Heart left ventricle (tissue), 13 donors: ENCODE results near the gene PTGDR2.

Experiments used
- POLR2A ChIP-seq, 2 donors: fragments of 450-650 bp; IDR thresholded peaks; one replicate each; pipeline ENCODE4 v1.6.1; 2017; ENCODE audit warnings: antibody characterized with exemption in 2 of 2, mild to moderate bottlenecking in 2 of 2, moderate library complexity in 2 of 2
- TF ChIP-seq, protein P1 (sequence below), 12 donors: fragments of 200-600 bp; sonication (generic) in 4 of 12; IDR thresholded peaks; one replicate each; pipeline versions ENCODE4 v1.5.0 to v1.8.0; 2018 to 2022; ENCODE audit warnings: antibody characterized with exemption in 12 of 12, mild to moderate bottlenecking in 5 of 12
- donor health status: ischemic (EF 13 %, LVEDD 7.1; RV severe dilation, severe dysfunction).
- donor health status: DM: no; HTN: yes; CAD: no.
- donor health status: DM: no; HTN: no; CAD: no.
- donor health status: ischemic (EF 25% LVEDD 6.9; RV normal size, moderate dysfunction).
- donor health status: ischemic (EF 25% LVEDD 5.7; RV mildly dilated, moderate dysfunction).
- donor health status: ischemic (EF 35%, LVEDD 5.7; RV mildly dilated, moderate dysfunction).
- donor health status: nonischemic (EF 11% LVEDD 7.7; RV severe dilation, severe dysfunction).
- donor health status: DM: yes; HTN: yes; CAD: no.
- donor health status: PGD.
- donor health status: ischemic (EF 29% LVEDD 5.4; RV normal size, mild dysfunction).
- donor health status: nonischemic (EF 23%, LVEDD 6.1; RV moderate dilation, normal function).

DNA sequence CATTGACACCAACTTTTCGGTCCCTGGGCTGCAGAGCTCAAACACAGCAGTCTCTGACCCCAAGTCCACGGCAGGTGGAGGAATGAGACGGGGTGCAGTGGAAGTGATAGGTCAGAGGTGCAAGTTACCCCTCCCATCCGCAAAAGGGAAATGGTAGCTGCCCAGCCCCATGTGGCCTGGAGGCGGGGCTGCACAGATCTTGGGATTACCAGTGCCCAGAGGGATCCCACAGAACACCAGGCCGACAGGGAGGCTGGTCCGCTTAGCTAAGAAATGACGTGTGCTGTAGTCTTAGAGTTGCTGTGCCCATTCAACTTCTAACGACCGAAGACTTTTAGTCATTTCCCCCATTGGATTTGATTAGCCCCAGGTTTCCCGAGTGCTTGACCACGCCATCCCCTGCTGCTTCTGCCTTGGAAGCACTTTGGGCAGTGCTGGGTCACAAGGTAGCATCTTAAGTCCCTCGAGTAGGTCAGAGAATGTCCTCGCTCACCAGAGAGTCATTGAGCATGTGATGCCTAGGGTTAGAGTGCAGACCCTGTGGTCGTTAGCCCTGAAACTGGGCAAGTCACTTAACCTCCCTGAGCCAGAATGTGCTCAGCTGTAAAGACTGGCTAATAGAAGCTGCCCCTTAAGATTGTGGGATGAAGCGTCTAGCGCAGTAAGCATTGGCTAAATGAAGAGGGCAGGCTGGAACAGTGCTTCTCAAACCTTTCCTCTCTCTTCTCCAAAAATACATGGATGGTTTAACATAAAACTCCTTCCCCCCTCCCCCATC lies 4.2 kb downstream of the PTGDR2 start:
- TF ChIP-seq, protein P1, sequence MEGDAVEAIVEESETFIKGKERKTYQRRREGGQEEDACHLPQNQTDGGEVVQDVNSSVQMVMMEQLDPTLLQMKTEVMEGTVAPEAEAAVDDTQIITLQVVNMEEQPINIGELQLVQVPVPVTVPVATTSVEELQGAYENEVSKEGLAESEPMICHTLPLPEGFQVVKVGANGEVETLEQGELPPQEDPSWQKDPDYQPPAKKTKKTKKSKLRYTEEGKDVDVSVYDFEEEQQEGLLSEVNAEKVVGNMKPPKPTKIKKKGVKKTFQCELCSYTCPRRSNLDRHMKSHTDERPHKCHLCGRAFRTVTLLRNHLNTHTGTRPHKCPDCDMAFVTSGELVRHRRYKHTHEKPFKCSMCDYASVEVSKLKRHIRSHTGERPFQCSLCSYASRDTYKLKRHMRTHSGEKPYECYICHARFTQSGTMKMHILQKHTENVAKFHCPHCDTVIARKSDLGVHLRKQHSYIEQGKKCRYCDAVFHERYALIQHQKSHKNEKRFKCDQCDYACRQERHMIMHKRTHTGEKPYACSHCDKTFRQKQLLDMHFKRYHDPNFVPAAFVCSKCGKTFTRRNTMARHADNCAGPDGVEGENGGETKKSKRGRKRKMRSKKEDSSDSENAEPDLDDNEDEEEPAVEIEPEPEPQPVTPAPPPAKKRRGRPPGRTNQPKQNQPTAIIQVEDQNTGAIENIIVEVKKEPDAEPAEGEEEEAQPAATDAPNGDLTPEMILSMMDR (IDR thresholded peaks at IDR 0.05) = no peak
- no peak for TF ChIP-seq POLR2A (IDR thresholded peaks at IDR 0.05)
